Neuronal stem cell (in vitro differentiated cells): ENCODE results near the gene PHETA1.

ENCODE experiments used
- DNase-seq: peaks from one replicate; pipeline ENCODE4 v3.0.0-alpha.2; 2013; ENCODE audit warnings: low spot score
- H2AFZ ChIP-seq: one replicate; pipeline ENCODE4 v1.6.1; 2013; ENCODE audit warnings: mild to moderate bottlenecking, low read length, inconsistent platforms
- H2AK5ac ChIP-seq: 2 replicates; pipeline ENCODE4 v1.6.1; 2013; ENCODE audit warnings: low read depth, mild to moderate bottlenecking, inconsistent platforms, low read length, moderate library complexity, mixed read lengths
- H2BK120ac ChIP-seq: 2 replicates; pipeline ENCODE4 v1.6.1; 2013; ENCODE audit warnings: low read depth, mild to moderate bottlenecking, inconsistent platforms, low read length, moderate library complexity, mixed read lengths
- H2BK12ac ChIP-seq: one replicate; pipeline ENCODE4 v1.6.1; 2013; ENCODE audit warnings: low read length, inconsistent platforms
- H2BK15ac ChIP-seq: 2 replicates; pipeline ENCODE4 v1.6.1; 2013; ENCODE audit warnings: mild to moderate bottlenecking, low read length, inconsistent platforms, mixed read lengths
- H2BK5ac ChIP-seq: one replicate; pipeline ENCODE4 v1.6.1; 2013; ENCODE audit warnings: inconsistent platforms, mild to moderate bottlenecking, low read length, moderate library complexity
- H3K14ac ChIP-seq: one replicate; pipeline ENCODE4 v1.6.1; 2013; ENCODE audit warnings: low read length, inconsistent platforms
- H3K18ac ChIP-seq: 2 replicates; pipeline ENCODE4 v1.6.1; 2013; ENCODE audit warnings: low read length, inconsistent platforms
- H3K23ac ChIP-seq: 2 replicates; pipeline ENCODE4 v1.6.1; 2013; ENCODE audit warnings: low read depth, mild to moderate bottlenecking, mixed read lengths, low read length, inconsistent platforms; ENCODE audit not compliant: poor library complexity
- H3K27ac ChIP-seq: replicated peaks from 3 replicates; pipeline ENCODE4 v1.5.1; 2013; ENCODE audit warnings: low read length, inconsistent platforms
- H3K27me3 ChIP-seq, 3 experiments: 2 replicates each; pipeline ENCODE4 v1.6.1; 2013; ENCODE audit warnings: low read length in 3 of 3, mild to moderate bottlenecking in 2 of 3, inconsistent platforms in 1 of 3, low read depth in 1 of 3, mixed read lengths in 1 of 3, moderate library complexity in 1 of 3; ENCODE audit not compliant: control insufficient read depth in 3 of 3, insufficient read depth in 3 of 3
- H3K36me3 ChIP-seq, 2 donors: replicated peaks in 1 of 2; 2 replicates each; pipeline ENCODE4 v1.6.1; 2013; ENCODE audit warnings: low read length in 2 of 2; ENCODE audit not compliant: control insufficient read depth in 2 of 2, insufficient read depth in 2 of 2
- H3K4ac ChIP-seq: 2 replicates; pipeline ENCODE4 v1.6.1; 2013; ENCODE audit warnings: inconsistent platforms, mild to moderate bottlenecking, low read length, moderate library complexity
- H3K4me1 ChIP-seq, 2 donors: 1 replicate in 1 of 2; 2 replicates in 1 of 2; pipeline ENCODE4 v1.6.1; 2013; ENCODE audit warnings: low read length in 2 of 2, low read depth in 1 of 2; ENCODE audit not compliant: control insufficient read depth in 2 of 2, insufficient read depth in 1 of 2
- H3K4me2 ChIP-seq: one replicate; pipeline ENCODE4 v1.6.1; 2013; ENCODE audit warnings: mild to moderate bottlenecking, low read length, inconsistent platforms; ENCODE audit not compliant: insufficient read depth, poor library complexity, severe bottlenecking
- H3K4me3 ChIP-seq, 2 donors: 2 replicates each; pipeline ENCODE4 v1.5.1; 2013; ENCODE audit warnings: low read length in 2 of 2, mild to moderate bottlenecking in 2 of 2, inconsistent platforms in 1 of 2, moderate library complexity in 1 of 2
- H3K79me1 ChIP-seq: one replicate; pipeline ENCODE4 v1.6.1; 2013; ENCODE audit warnings: low read depth, mild to moderate bottlenecking, inconsistent platforms, low read length, moderate library complexity
- H3K9ac ChIP-seq: one replicate; pipeline ENCODE4 v1.6.1; 2013; ENCODE audit warnings: mild to moderate bottlenecking, low read depth, low read length, inconsistent platforms; ENCODE audit not compliant: poor library complexity
- H3K9me3 ChIP-seq, 2 donors: replicated peaks in 1 of 2; 2 replicates each; pipeline versions ENCODE3 to v1.6.1; 2013; ENCODE audit warnings: low read length in 2 of 2, mild to moderate bottlenecking in 2 of 2, inconsistent platforms in 1 of 2, low read depth in 1 of 2, mixed read lengths in 1 of 2, moderate library complexity in 1 of 2; ENCODE audit not compliant: control insufficient read depth in 2 of 2, insufficient read depth in 1 of 2
- H4K8ac ChIP-seq: one replicate; pipeline ENCODE4 v1.6.1; 2013; ENCODE audit warnings: low read depth, mild to moderate bottlenecking, inconsistent platforms, low read length, moderate library complexity
- H4K91ac ChIP-seq: one replicate; pipeline ENCODE4 v1.6.1; 2013; ENCODE audit warnings: low read length, low read depth, mild to moderate bottlenecking, inconsistent platforms; ENCODE audit not compliant: poor library complexity
- WGBS, 2 donors: extraction: QIAGEN DNeasy Blood & Tissue Kit; methylation state at CpG; one replicate each; pipeline ENCODE4 v1.1.7; 2013; ENCODE audit warnings: missing lambda C conversion rate in 2 of 2, mixed read lengths in 1 of 2; ENCODE audit not compliant: insufficient read length in 2 of 2, insufficient replicate concordance in 1 of 2; ENCODE audit errors: extremely low coverage in 2 of 2; 5-methylcytosine and 5-hydroxymethylcytosine counted together

The PHETA1 gene

DNA sequence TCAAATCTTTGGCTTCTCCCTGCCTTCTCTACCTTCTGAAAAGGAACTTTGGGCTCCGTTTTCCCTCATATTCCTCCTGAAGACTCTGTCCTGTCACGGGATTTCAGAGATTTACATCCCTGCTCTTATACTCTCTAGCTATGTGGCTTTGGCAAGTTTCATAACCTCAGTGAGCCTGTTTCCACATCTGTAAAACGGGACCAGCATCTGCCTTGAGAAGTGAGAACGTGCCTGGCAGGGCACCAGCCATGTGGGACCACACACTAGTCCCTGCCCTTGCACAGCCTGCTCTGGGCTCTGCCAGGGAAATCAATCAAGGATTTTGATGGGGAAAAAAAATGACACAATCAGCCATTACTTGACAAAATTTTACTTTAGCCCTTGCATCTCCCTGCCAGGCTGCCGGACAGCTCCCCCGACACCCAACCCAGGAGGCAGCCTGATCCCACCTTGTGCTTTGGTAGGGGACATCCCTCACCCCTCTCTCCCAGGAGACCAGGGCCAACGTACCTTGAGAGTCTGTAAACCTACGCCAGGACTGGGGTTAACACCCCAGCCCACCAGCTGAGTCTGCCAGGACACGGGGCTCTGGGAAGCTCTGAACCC is 8.5 kb downstream of the PHETA1 start:
- Histone ChIP-seq H3K36me3 (peaks cover 17 to 25% of the 10 kb centered on the region in 2 donors), H2BK120ac (no peak overlapping the region), H3K27me3 (no peaks in the 10 kb centered on the region), H4K91ac (no peak overlapping the region), H3K4me2 (no peak overlapping the region), H4K8ac (no peak overlapping the region), H3K9ac (no peak overlapping the region), H3K9me3 (no peaks in the 10 kb centered on the region), H3K23ac (no peak overlapping the region), H2BK5ac (no peak overlapping the region), H3K27ac (no peak overlapping the region), H3K79me1 (peaks cover 1% of the 10 kb centered on the region), H2BK12ac (no peak overlapping the region), H2AK5ac (no peak overlapping the region), H2AFZ (no peak overlapping the region), H3K14ac (no peak overlapping the region), H2BK15ac (no peak overlapping the region), H3K4me3 (no peak overlapping the region), H3K4me1 (no peaks in the 10 kb centered on the region), H3K18ac (no peak overlapping the region), H3K4ac (no peak overlapping the region)
- no peak for DNase-seq
- WGBS, 2 donors: no CpG with 5 or more reads among the region's 9 CpGs

DNA sequence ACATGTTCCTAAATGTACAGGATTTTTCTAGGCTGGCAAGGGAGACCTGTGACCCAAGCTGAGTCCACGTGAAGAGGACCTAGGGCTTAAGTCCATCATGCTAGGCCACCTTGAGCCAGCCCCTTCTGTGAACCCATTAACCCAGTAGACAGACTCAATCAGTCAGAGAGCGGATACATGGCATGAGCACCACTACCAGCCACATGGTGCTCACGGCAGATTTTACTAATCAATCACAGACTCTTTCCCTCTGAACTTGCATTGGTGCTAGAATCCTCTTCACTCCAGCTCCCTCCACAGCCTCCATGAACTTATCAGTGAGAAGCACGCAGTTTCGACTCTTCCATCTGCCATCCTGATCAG is 9.0 kb downstream of the PHETA1 start:
- Histone ChIP-seq H2BK15ac (no peak overlapping the region), H3K4me1 (no peaks in the 10 kb centered on the region), H3K4ac (no peak overlapping the region), H4K8ac (no peak overlapping the region), H2BK120ac (no peak overlapping the region), H3K14ac (no peak overlapping the region), H3K4me3 (no peak overlapping the region), H2BK12ac (no peak overlapping the region), H2AFZ (no peak overlapping the region), H2AK5ac (no peak overlapping the region), H3K4me2 (no peak overlapping the region), H3K36me3 (peaks cover 14 to 20% of the 10 kb centered on the region in 2 donors), H3K27me3 (no peaks in the 10 kb centered on the region), H3K9ac (no peak overlapping the region), H2BK5ac (no peak overlapping the region), H3K18ac (no peak overlapping the region), H3K79me1 (peaks cover 1% of the 10 kb centered on the region), H3K9me3 (no peaks in the 10 kb centered on the region), H4K91ac (no peak overlapping the region), H3K27ac (no peak overlapping the region), H3K23ac (no peak overlapping the region)
- WGBS, 2 donors: no CpG with 5 or more reads among the region's 5 CpGs
- no peak for DNase-seq

DNA sequence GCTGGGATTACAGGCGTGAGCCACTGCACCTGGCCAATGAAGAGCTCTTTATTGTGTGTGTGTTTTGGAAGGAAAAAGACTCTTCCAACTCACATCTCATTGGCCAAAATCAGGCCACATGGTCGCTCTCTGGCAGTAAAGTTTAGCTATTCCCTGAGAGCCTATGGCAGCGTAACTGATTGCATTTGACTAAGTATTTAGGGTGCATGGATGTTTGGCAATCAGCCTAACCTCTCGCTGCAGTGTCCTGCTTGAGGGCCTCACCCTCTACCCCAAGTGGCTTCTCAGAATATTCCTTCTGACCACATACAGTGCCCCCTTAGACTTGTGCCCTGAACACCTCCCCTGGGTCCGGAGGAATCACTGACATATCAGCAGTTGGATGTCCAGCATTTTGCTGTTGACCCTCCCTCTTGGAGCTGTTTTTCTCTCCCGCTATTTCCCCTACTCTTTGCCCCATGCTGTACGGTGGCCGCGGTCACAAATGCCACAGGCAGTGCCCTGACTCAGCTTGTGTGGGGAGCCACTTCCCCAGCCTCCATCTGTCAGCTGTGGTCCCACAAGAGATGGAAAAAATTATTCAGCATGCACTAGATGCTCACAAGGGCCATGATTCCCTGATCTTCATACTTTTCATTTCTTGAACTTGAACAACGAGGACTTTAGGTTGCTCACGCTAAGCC is 9.5 kb downstream of the PHETA1 start:
- no peak for DNase-seq
- Histone ChIP-seq H3K36me3 (peaks cover 12 to 18% of the 10 kb centered on the region in 2 donors), H2BK12ac (no peak overlapping the region), H2BK120ac (no peak overlapping the region), H3K9ac (no peak overlapping the region), H3K4me3 (no peak overlapping the region), H3K27me3 (no peaks in the 10 kb centered on the region), H3K23ac (peak overlapping the region; percentile 14), H2BK5ac (no peak overlapping the region), H3K14ac (no peak overlapping the region), H2BK15ac (no peak overlapping the region), H3K18ac (no peak overlapping the region), H3K4ac (no peak overlapping the region), H4K91ac (no peak overlapping the region), H3K27ac (no peak overlapping the region), H4K8ac (no peak overlapping the region), H3K4me2 (no peak overlapping the region), H2AFZ (no peak overlapping the region), H2AK5ac (no peak overlapping the region), H3K9me3 (no peaks in the 10 kb centered on the region), H3K79me1 (peaks cover 1% of the 10 kb centered on the region), H3K4me1 (no peaks in the 10 kb centered on the region)
- WGBS, 2 donors: no CpG with 5 or more reads among the region's 11 CpGs

DNA sequence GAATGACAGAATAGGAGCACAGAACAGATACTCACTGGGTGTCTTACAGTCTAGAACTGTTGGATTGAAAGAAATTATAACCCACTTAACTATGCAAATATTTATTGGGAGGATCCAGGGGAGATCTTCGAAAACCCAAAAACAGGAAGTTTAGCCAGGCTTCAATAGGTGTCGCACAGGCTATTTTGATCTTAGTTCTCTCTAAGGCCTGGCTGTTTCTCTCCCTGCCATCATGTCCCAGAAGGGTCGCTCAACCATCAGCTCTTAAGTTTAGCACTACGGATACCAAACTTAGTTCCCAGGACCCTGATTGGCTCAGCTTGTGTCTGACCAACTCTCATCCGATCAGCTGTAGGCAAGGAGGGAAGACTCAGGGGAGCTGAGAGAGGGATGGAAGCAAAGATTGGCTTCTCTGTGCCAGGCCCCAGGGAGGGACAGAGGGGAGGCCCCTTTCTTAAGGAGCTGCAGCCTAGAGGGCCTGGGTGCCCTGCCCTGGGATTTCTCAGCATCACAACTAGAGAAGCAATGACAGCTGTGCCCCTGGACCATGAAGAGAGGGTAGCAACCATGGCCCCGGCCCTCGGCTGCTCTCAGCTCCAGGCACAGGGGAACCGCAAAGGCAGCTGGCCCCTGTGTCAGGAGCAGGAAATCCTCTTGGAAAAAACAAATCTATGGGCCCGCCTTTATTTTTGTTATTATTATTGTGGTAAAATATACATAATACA is 13.5 kb downstream of the PHETA1 start:
- no peak for DNase-seq

More for the DNA sequence above, 13.5 kb downstream of the PHETA1 start:
- no peaks in the 10 kb centered on the region for H3K36me3 ChIP-seq
- H3K9ac ChIP-seq: no peak overlapping the region
- no CpG with 5 or more reads among the region's 9 CpGs for WGBS, 2 donors
- no peaks in the 10 kb centered on the region for H3K9me3 ChIP-seq
- no peak overlapping the region for H2BK12ac ChIP-seq
- H4K91ac ChIP-seq: no peak overlapping the region
- no peaks in the 10 kb centered on the region for H3K79me1 ChIP-seq
- H4K8ac ChIP-seq: no peak overlapping the region
- no peak overlapping the region for H3K27ac ChIP-seq
- no peak overlapping the region for H3K4me3 ChIP-seq
- no peak overlapping the region for H3K23ac ChIP-seq
- no peak overlapping the region for H3K14ac ChIP-seq
- no peak overlapping the region for H2AFZ ChIP-seq
- H2AK5ac ChIP-seq: no peak overlapping the region
- no peaks in the 10 kb centered on the region for H3K4me1 ChIP-seq
- H2BK120ac ChIP-seq: no peak overlapping the region
- no peak overlapping the region for H2BK5ac ChIP-seq
- no peak overlapping the region for H3K4ac ChIP-seq
- no peak overlapping the region for H3K18ac ChIP-seq
- no peak overlapping the region for H2BK15ac ChIP-seq
- H3K27me3 ChIP-seq: no peaks in the 10 kb centered on the region
- no peak overlapping the region for H3K4me2 ChIP-seq
